T follicular helper cell (primary cell): ENCODE results near the gene KATNB1.
"Not testable (repeated sequence)": the region's sequence is repeated elsewhere in the genome, so short reads cannot be mapped to it uniquely, and the experiment has no call there.

Source experiments
- DNase-seq: peaks from one replicate; pipeline ENCODE4 v3.0.0-alpha.2; 2020; ENCODE audit warnings: low read depth

The KATNB1 gene

DNA sequence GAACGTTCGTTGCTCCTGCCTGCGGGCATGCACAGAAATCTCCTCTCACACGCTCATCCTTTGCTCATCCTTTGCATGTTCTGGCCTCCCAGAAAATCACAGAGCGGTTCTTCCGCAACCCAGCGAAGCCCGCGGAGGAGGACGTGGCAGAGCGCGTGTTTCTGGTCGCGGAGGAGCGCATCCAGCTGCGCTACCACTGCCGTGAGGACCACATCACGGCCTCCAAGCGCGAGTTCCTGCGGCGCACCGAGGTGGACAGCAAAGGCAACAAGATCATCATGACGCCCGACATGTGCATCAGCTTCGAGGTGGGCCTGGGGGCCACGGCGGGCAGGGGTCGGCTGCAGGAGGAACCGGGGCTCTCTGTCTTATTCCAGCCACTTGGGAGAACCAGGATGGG is 9.6 kb upstream of the KATNB1 start:
- DNase-seq, result no peak

DNA sequence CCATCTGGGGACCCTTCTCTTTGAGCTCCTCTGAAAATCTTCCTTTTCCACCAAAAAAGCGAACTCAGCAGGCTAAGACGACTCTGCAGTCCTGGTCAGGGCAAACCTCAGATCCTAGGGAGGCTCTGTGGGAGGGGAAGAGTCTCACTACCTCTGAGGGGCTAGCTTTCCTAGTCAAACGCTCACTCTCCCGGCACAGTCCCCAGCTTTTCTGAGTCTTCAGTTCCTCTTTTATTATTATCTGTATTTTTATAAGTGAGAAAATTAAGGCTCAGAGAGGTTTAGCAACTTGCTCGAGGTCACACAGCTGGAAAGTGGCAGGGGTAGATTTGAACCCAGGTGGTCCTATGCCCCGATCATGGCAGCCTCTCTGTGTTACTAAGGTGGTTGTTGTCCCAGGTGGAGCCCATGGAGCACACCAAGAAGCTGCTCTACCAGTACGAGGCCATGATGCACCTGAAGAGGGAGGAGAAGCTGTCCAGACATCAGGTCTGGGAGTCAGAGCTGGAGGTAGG is 9.1 kb upstream of the KATNB1 start:
- no peak for DNase-seq

DNA sequence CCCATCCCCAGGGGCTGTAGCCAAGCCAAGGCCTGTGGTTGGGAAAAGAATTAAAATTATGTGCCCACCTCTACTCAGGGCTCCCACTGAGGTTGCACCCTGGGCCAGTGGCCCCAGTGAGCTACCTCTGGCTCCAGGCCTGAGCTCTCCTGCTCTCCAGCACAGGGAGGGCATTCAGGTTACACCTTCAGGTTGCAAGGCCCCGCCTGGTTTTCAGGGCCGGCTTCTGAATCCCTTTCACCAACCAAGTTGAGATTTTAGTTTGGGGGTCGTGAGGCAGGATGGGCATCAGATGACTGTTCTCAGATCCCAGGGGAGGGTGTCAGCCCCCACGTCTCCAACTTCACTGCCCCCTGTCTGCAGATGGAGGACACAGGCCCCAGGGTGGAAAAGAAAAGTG is 8.0 kb upstream of the KATNB1 start:
- DNase-seq, result no peak

DNA sequence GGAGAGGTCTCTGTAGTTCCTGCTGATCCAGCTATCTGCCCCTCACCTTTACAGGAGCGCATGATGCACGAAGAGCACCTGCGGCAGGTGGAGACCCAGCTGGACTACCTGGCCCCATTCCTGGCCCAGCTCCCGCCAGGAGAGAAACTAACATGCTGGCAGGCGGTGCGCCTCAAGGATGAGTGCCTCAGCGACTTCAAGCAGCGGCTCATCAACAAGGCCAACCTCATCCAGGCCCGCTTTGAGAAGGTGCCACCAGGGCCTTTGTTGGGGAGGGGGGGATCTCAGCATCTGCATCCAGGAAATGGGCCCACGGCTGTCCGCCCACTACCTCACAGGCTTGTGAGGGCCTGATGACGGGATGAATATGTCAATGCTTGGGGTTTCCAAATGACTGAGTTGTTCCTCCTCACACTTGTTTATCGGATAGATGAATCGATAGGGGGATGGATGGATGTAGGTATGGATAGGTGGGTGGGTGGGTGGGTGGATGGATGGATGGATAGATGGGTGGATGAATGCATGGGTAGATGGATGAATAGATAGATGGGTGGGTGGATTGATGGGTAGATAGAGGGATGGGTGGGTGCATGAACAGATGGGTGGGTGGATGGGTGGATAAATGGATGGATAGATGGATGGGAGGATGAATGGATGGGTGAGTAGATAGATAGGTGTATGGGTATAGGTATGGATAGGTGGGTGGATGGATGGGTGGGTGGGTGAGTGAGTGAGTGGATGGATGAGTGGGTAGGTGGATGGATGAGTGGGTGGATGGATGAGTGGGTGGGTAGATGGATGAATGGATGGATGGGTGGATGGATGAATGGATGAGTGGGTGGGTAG is 7.0 kb upstream of the KATNB1 start:
- no peak for DNase-seq

DNA sequence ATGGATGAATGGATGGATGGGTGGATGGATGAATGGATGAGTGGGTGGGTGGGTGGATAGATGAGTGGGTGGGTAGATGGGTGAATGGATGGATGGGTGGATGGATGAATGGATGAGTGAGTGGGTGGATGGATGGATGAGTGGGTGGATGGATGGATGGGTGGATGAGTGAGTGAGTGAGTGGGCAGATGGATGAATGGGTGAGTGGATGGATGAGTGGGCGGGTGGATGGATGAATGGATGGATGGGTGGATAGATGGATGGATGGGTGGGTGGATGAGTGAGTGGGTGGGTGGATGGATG is 6.4 kb upstream of the KATNB1 start:
- no peak for DNase-seq

DNA sequence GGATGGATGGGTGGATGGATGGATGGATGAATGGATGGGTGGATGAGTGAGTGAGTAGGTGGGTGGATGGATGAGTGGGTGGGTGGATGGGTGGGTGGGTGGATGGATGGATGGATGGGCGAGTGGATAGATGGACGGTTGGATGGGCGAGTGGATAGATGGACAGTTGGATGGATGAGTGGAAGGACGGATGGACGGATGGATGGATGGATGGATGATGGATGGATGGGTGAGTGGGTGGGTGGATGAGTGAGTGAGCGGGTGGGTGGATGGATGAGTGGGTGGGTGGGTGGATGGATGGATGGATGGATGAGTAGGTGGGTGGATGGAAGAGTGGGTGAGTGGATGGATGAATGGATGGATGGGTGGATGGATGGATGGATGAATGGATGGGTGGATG is 5.7 kb upstream of the KATNB1 start:
- not testable (repeated sequence) for DNase-seq

DNA sequence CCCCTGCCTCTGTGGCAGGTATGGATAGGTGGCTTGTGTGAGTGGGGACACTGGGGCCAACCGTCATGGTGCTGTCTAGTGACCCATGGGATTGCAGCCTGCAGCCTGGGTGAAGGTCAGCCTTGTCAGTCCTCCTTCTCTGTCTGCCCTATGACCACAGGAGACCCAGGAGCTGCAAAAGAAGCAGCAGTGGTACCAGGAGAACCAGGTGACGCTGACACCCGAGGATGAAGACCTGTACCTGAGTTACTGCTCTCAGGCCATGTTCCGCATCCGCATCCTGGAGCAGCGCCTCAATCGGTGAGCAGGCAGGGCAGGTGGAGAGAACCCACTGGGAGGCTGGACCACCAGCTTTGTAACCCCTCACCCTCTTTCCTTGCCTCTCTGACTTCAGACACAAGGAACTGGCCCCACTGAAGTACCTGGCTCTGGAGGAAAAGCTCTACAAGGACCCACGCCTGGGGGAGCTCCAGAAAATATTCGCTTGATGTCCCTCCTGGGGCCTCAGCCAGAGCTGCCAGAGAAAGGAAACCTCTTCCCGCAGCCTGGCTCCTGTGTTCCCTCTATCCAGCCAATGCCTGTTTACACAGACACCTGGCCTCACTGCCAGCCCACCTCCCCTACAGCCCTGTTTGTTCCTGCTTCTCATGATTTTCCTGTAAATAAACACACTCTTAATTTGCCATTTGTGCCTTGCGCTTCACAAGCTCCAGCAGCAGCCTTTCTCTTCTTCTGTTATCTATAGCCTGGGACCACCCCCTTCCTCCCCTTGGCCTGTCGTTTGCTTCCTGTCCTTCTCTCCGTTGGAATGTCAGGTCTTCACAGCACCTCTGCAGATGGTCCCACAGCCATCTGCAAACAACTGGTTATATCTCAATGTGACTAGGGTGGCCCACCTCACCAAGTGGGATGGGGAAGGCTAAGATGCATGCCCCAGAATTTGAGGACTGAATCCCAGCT is 4.5 kb upstream of the KATNB1 start:
- DNase-seq, result no peak

DNA sequence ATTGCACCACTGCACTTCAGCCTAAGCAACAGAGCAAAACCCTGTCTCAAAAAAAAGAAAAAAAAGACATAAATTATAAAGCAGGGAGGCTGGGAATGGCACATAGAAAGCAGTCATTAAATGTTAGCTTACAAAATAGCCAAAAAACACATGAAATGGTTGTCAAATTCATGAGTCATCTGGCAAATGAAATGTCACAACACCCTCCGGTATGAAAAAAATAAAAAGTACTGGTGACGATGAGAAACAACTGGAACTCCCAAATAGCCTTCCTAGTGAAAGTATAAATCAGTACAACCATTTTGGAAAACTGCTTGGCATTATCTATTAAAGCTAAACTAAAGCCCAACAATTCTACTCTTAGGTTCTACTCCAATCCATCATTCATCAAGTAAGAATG is 3.5 kb upstream of the KATNB1 start:
- no peak for DNase-seq

DNA sequence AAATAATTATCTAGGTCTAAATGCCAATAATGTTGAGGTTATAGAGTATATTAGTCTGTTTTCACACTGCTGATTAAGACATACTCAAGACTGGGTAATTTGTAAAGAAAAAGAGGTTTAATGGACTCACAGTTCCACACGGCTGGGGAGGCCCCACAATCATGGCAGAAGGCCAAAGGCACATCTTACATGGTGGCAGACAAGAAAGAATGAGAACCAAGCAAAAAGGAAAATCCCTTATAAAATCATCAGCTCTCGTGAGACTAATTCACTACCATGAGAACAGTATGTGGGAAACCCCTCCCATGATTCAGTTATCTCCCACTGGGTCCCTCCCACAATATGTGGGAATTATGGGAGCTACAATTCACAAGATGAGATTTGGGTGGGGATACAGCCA is 2.9 kb upstream of the KATNB1 start:
- no peak for DNase-seq

DNA sequence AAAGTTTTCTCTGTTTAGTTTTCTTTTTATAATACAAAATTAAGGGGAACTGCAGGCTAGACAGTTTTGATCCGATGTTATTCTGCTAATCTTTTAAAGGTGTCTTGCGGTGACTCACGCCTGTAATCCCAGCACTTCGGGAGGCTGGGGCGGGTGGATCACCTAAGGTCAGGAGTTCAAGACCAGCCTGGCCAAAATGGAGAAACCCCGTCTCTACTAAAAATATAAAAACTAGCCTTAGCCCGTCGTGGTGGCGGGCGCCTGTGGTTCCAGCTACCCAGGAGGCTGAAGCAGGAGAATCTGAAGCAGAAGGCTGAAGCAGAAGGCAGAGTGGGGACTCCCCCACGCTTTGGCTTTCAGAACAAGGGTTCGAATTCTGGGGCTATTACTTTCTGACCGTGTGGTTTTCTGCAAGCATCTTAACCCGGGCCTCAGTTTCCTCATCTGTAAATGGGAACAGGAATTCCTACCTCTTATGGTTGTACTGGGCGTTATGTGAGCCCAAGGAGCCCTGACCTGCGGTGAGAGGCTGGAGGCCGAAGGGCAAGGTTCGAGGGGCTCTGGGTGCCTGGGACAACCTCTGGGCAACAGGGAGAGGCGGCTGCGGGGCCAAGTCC is 1.2 kb upstream of the KATNB1 start:
- no peak for DNase-seq

DNA sequence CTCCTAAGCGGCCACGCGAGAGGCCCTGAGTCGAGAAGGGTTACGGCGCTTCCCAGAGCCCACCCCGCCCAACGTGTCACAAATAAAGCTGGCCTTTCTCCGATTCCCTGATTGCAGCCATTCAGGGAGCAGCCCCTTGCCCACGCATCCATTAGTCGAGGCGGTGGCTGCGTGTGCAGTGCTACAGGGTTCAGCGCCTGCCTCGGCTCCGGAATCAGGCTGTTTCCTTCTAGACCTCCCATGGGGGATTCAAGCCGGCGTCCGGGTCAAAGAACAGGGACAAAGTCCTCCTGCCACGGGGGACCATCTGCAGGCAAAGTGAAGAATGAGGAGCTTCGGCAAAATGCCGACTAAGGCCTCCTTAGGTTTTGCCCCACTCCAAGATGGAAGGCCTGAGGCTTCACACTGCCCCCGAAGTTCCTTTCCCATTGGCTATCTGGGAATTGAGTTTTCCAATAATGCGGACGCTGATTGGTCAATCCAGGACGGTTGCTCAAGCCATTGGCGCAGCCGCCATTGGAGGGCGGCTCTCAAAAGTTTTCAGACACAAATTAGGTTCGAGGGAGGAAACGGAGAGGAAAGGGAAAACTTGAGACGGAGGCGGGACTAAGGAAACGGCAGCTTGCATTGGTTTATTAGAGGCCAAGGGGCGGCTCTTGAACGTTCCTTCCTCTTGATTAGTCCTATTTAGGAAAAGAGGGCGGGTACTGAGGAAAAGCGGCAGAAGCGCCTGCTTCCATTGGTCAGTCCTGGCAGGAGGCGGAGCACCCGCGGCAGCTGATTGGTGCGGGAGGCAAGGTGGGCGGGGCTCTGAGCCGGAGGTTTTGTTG is 430 bp upstream of the KATNB1 start:
- DNase-seq, result peak; percentile 95

DNA sequence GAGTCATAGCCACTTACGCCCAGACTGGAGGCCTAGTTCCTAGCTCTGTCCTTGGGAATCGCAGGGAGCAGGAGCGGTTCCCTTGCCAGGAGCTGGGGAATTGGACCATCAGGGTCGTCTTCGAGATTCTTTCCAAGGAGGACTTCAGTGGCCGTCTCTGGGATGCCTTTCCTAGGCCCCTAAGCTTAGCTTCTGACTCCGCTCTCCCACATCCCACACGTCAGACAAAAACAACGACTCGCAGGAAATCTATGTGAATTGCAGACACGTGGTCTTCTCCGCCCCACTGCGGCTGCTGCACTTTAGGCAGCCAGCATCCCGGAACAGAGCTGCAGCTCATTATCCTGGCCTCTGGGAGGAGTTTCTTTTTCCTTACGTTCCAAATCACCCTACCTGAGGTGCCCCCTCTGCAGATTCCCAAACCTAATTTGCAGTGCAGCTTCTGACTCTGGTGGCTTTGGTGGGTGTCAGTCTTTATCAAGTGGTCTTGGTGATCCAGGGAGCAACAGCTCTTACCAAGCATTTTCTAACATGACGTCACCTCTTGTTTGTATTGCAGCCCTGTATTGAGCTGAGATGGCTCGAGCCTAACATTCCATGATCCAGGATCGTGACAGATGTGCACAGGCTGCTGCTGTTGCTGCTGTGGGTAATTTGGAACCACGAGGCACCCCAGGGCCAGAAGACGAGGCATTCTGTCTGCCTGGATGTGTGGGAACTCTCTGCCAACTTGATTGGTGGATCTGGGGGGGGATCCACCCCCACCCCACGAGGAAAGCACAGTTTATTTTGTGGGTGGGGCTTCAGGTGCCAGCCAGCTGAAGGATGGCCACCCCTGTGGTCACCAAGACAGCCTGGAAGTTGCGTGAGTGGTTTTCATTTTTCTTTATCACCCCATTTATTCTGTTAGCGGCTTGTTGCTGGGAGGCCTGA is 1.1 kb downstream of the KATNB1 start:
- DNase-seq, result peak; percentile 34

DNA sequence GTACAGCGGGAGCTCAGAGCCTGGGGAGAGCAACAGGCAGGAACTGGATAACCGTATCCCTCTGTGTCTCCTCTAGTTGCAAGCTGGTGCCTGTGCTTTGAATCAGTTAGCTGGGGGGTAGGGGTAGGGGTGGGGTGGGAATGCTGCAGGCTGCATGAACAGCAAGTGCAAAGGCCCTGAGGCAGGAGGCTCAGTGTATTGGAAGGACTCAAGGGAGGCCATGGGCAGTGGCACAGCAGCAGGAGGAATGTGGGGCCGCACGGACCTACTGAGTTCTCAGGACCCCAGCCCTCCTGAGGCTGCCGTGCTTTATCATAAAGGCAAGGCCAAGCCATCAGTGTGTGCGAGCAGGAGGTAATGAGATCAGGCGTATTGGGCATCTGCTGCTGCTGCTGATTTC is 3.3 kb downstream of the KATNB1 start:
- DNase-seq, result no peak

DNA sequence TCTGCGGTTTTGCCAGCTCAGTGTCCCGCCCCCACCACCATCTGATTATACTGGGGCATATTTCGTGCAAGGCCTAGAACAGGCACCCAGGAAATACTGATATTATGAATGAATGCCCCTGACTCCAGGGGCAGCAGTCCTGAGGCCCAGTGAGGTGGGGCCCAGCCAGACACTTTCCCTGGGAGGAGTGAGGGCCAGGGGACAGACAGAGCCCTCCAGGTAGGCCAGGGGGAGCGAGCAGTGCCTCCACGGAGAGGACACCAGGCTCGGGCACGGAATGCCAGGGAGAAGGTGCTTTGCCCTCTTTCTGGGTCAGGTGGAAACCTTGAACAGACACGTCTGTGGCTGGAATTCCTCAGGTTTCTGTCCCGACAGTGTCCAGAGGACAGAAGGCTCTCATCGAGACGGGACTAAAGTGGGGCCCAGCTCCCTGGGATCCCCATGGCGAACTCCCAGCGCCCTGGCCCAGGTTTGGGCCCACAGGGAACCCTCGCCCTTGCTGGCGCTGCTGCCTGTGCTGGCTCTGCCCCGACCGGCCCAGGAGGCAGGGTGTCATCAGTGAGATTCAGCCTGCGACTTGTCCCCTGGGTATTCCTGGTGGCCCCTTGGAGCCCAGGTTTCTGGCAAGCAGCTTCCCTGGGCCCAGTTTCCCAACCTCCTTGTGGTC is 4.3 kb downstream of the KATNB1 start:
- DNase-seq, result no peak

DNA sequence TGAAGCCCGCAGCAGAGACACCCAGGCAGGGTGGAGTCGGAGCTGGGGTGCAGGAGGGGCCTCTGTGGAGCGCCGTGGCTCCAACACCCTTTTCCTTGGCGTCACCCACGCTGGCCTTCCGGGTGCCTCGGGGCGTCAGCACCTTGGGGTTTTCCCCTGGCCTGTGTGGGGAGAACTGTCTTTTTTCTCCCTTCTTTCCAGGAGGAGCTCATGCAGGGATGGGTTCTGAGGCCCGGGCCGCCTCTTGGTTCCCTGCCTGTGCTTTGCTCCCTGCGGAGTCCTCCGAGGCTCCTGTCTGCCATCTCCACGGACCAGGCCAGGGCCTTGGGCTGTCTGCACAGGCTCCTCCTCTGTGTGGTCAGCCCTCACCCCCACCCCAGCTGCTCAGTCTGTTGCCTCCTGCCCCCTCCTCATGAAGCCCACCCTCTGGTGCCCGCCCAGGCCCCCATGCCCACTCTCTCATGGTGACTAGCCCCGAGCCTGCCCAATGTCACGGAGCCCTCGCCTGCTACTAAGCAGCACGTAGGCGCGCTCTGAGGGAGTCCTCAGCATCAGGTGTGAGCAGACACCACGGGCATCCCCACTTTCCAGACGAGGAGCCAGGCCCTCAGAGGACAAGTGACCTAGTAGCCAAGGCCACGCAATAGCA is 5.0 kb downstream of the KATNB1 start:
- DNase-seq, result no peak

DNA sequence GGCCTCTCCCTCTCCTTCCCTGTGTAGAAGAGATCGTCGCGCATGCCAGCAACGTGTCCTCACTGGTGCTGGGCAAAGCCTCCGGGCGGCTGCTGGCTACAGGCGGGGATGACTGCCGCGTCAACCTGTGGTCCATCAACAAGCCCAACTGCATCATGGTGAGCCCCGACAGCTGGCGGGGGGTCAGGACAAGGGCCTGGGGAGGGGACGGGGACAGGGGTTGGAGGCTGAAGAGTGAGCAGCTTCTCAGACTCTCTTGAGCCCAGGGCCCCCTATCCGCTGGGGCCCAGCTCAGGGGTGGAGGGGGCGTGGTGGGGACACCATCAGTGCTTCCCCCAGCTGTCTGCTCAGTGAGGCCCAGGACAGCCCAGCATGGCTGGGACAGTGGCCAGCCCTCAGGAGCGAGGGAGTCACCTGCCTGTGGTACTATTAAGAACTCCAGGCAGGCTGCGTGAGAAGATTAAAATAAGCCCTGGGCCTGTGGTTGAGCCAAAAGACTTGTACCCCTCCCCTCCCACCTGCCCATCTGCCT is 6.2 kb downstream of the KATNB1 start:
- DNase-seq, result no peak

DNA sequence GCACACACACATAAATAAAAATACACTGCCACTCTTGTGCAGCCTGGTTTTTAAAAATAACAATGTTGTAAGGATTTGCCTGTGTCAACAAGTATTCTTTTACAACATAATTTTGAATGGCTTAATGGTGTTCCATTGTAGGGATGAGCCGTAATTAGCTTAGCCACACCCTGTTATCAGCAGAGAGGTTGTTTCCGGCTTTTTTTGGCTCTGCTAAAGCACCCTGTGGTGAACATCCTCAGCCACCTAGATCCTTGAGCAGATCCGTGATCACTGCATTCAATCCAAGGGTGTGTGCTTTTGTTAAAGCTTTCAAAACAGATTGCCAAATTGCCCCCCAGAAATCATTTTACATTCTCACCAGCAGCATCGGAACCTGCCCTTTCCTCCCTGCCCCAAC is 7.0 kb downstream of the KATNB1 start:
- DNase-seq, result no peak

DNA sequence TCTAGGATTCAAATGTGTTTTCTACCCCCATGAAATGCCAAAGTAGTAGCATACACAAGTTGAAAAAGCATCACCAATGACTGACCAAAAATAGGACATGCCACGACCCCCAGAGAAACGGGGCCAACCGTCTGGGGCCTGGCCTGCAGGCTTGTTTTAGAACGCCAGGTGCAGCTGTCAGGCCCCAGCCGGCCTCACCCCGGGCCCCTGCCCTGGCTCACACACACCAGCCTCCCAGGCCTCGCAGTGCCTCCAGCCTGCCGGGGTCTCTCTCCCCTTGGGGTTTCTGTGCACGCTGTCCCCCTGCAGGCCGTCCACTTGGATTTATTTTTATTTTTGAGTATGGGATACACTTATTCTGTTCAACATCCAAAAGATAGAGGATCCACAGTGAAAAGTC is 7.9 kb downstream of the KATNB1 start:
- no peak for DNase-seq
